SK-N-SH (cell line): ENCODE results near the gene ASCC1. TPM values are rescaled to one million over a fixed set of nuclear protein-coding genes. Genes with fewer than 3 reads are reported as not detected.

ENCODE experiments used
- CTCF ChIA-PET: fragments of 300-600, 350-600 bp; formaldehyde crosslinking; extraction: SDS; loops from one replicate; lab custom pipeline; 2021; lab: Yijun Ruan, JAX
- POLR2A ChIA-PET: fragments of 350-600 bp; sonication (Branson Sonifier 250); formaldehyde crosslinking; extraction: SDS; loops from one replicate; lab custom pipeline; 2020; ENCODE audit warnings: antibody characterized with exemption, inconsistent platforms; lab: Yijun Ruan, JAX
- DNase-seq: peaks from one replicate; pipeline ENCODE4 v3.0.0; 2012
- H2AFZ ChIP-seq: fragments of 200-600 bp; sonication (generic); 2 replicates; pipeline ENCODE4 v1.8.1; 2016; ENCODE audit warnings: antibody characterized with exemption, mild to moderate bottlenecking, low read depth
- H3F3A ChIP-seq: fragments of 200-600 bp; sonication (generic); replicated peaks from 2 replicates; pipeline ENCODE3; 2016; ENCODE audit warnings: antibody characterized with exemption, mild to moderate bottlenecking; ENCODE audit not compliant: insufficient read depth
- H3K27ac ChIP-seq, 2 experiments: fragments of 200-500 bp in 1 of 2; fragments of 200-600 bp in 1 of 2; sonication (Bioruptor generic) in 1 of 2; sonication (generic), shearing (Covaris generic) in 1 of 2; 2 replicates each; pipeline versions ENCODE4 v1.5.1 to v1.6.1; 2014 to 2016; ENCODE audit warnings: low read depth in 2 of 2, inconsistent platforms in 1 of 2, low read length in 1 of 2, mild to moderate bottlenecking in 1 of 2, mixed read lengths in 1 of 2
- H3K27me3 ChIP-seq: fragments of 200-600 bp; sonication (generic), shearing (Covaris generic); 2 replicates; pipeline ENCODE4 v1.6.1; 2016; ENCODE audit warnings: mixed run types; ENCODE audit not compliant: insufficient read depth
- H3K36me3 ChIP-seq, 2 experiments: fragments of 200-500 bp in 1 of 2; fragments of 200-600 bp in 1 of 2; sonication (Bioruptor generic) in 1 of 2; sonication (generic) in 1 of 2; replicated peaks in 1 of 2; 2 replicates each; pipeline versions ENCODE3 to v1.5.1; 2014 to 2016; ENCODE audit warnings: low read length in 1 of 2, mild to moderate bottlenecking in 1 of 2; ENCODE audit not compliant: insufficient read depth in 2 of 2, control insufficient read depth in 1 of 2
- H3K4me1 ChIP-seq, 2 experiments: fragments of 200-500 bp in 1 of 2; fragments of 200-600 bp in 1 of 2; sonication (Bioruptor generic) in 1 of 2; sonication (generic), shearing (Covaris generic) in 1 of 2; 2 replicates each; pipeline versions ENCODE4 v1.5.1 to v1.6.1; 2014 to 2016; ENCODE audit warnings: low read depth in 1 of 2, low read length in 1 of 2, mixed run types in 1 of 2; ENCODE audit not compliant: insufficient read depth in 2 of 2, control insufficient read depth in 1 of 2
- H3K4me2 ChIP-seq: fragments of 200-600 bp; sonication (generic), shearing (Covaris generic); 2 replicates; pipeline ENCODE4 v1.6.1; 2017; ENCODE audit warnings: mixed run types
- H3K4me3 ChIP-seq, 2 experiments: fragments of 200-500 bp in 1 of 2; fragments of 200-600 bp in 1 of 2; sonication (Bioruptor generic) in 1 of 2; sonication (generic), shearing (Covaris generic) in 1 of 2; 2 replicates each; pipeline versions ENCODE4 v1.5.1 to v1.8.1; 2014 to 2016; ENCODE audit warnings: low read depth in 2 of 2, inconsistent platforms in 1 of 2, low read length in 1 of 2, mild to moderate bottlenecking in 1 of 2, mixed read lengths in 1 of 2, moderate library complexity in 1 of 2
- H3K79me2 ChIP-seq: fragments of 200-600 bp; sonication (generic); 2 replicates; pipeline ENCODE4 v1.8.1; 2017; ENCODE audit warnings: mild to moderate bottlenecking; ENCODE audit not compliant: insufficient read depth
- H3K9ac ChIP-seq: fragments of 200-600 bp; sonication (generic); 2 replicates; pipeline ENCODE4 v1.6.1; 2017; ENCODE audit warnings: mixed run types
- H3K9me2 ChIP-seq: fragments of 200-600 bp; sonication (generic); 2 replicates; pipeline ENCODE4 v1.6.1; 2017; ENCODE audit warnings: mixed run types
- H3K9me3 ChIP-seq: fragments of 200-600 bp; sonication (generic); 2 replicates; pipeline ENCODE4 v1.6.1; 2017; ENCODE audit warnings: mixed run types, mild to moderate bottlenecking, moderate library complexity
- H4K20me1 ChIP-seq: fragments of 200-600 bp; sonication (generic); 2 replicates; pipeline ENCODE4 v1.6.1; 2017; ENCODE audit warnings: mild to moderate bottlenecking, mixed run types; ENCODE audit not compliant: insufficient read depth
- CHD2 ChIP-seq: fragments of 150-350 bp; IDR thresholded peaks from 2 replicates; pipeline ENCODE4 v1.6.1; 2018; ENCODE audit warnings: low read length; ENCODE audit not compliant: partially characterized antibody
- CTCF ChIP-seq: fragments of 200-600 bp; sonication (generic); IDR thresholded peaks from 2 replicates; pipeline ENCODE4 v1.6.1; 2017; ENCODE audit warnings: antibody characterized with exemption, mild to moderate bottlenecking, moderate library complexity
- EP300 ChIP-seq, 2 experiments: IDR thresholded peaks; 2 replicates each; pipeline versions ENCODE4 v1.4.0 to v1.6.1; 2012; ENCODE audit warnings: borderline replicate concordance in 1 of 2, low read depth in 1 of 2, low read length in 1 of 2
- EZH2phosphoT487 ChIP-seq: fragments of 200-600 bp; sonication (generic); IDR thresholded peaks from 2 replicates; pipeline ENCODE4 v1.6.1; 2017; ENCODE audit warnings: low read depth, mixed run types, mild to moderate bottlenecking, antibody characterized with exemption, moderate library complexity, borderline replicate concordance
- FOXJ3 ChIP-seq: sonication (generic); formaldehyde crosslinking; IDR thresholded peaks from 2 replicates; pipeline ENCODE4 v1.5.1; 2020; ENCODE audit warnings: mild to moderate bottlenecking, missing genetic modification reagents
- MEF2A ChIP-seq: IDR thresholded peaks from 2 replicates; pipeline ENCODE4 v1.4.0; 2012; ENCODE audit warnings: low read depth, borderline replicate concordance
- NRF1 ChIP-seq: IDR thresholded peaks from 2 replicates; pipeline ENCODE4 v1.6.1; 2012; ENCODE audit warnings: low read depth, mild to moderate bottlenecking, low read length
- PBX3 ChIP-seq: IDR thresholded peaks from 2 replicates; pipeline ENCODE4; 2012
- RFX5 ChIP-seq: IDR thresholded peaks from 2 replicates; pipeline ENCODE4 v1.6.1; 2012; ENCODE audit warnings: mild to moderate bottlenecking, improper control_type of control experiment, low read length
- RXRA ChIP-seq: IDR thresholded peaks from 2 replicates; pipeline ENCODE4 v1.4.0; 2012; ENCODE audit warnings: low read depth, mild to moderate bottlenecking, borderline replicate concordance
- SIN3A ChIP-seq: IDR thresholded peaks from 2 replicates; pipeline ENCODE4 v1.6.1; 2012; ENCODE audit warnings: low read depth, mild to moderate bottlenecking, low read length, moderate library complexity, borderline replicate concordance
- TAF1 ChIP-seq: IDR thresholded peaks from 2 replicates; pipeline ENCODE4 v1.6.1; 2012; ENCODE audit warnings: low read depth, mild to moderate bottlenecking, low read length, moderate library complexity, borderline replicate concordance
- TCF12 ChIP-seq: IDR thresholded peaks from 2 replicates; pipeline ENCODE4 v1.4.0; 2012
- YY1 ChIP-seq: IDR thresholded peaks from 2 replicates; pipeline ENCODE4 v1.4.0; 2012; ENCODE audit warnings: low read depth, mild to moderate bottlenecking
- WGBS: methylation state at CpG from one replicate; pipeline ENCODE4 v1.1.6; 2017; ENCODE audit warnings: low lambda C conversion rate; 5-methylcytosine and 5-hydroxymethylcytosine counted together
- polyA plus RNA-seq, 3 experiments: library from polyadenylated mRNA; depleted of rRNA; stranded (reverse); fragments of >200 nt; gene quantifications; 2 replicates each; pipeline ENCODE4 v1.2.3, GENCODE V29; 2012
- TF ChIP-seq, protein P1 (sequence below): fragments of 150-350 bp; IDR thresholded peaks from 2 replicates; pipeline ENCODE4 v1.6.1; 2016; ENCODE audit warnings: mild to moderate bottlenecking, low read depth, low read length

The ASCC1 gene
- polyA plus RNA-seq, 1 of the 3 experiments (the other 2 are of a cell fraction) = 15.0 TPM

DNA sequence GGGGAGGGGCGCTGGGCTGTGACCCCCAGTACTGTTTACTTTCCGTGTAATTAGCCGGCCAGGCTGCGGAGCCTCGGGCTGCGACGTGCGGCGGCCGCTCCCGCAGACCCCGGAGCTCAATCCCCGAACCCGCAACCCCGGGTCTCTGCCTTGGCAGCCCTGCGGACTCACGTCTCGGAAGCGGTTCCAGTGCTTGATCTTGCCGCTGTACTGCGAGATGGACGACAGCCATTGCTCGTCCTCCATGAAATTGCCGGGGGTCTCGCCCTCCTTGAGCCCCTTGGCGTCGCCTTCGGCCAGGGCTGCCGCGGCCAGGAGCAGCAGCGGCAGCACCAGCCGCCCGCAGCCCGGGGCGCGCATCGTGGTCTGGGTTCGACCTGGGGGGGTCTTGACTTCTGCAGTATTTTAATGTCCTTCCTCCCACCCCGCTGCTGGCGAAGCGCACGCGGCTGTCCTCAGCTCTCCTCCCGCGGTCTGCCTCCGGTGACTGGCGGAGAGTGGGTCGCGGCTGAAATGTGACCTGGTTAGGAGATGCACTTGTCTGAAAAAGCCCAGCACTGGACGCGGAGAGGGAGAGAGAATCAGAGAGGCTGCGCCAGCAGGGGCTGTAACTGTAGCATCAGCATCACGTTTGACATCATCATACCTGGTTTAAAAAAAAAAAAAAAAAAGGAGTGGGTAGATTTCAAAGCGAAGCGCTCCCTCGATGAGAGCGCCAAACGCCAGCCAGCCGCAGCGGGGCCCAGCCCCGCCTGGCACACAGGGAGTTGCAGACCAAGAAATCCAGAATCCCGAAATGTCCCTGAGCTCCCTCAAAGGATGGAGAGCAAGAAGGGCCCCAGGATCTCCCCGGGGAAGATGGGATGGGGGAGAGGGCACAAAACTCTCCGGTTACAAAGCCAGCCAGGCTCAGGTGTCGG lies 127.8 kb downstream of the ASCC1 start, which contains the start of gene SPOCK2:
Gene SPOCK2 (minus strand): TSS at position 583 of the 920 bp plus-strand sequence. CDS start 223 bp downstream, at position 360.
- Histone ChIP-seq H3K9ac (no peak within 1 kb of the TSS), H2AFZ (peak within 1 kb of the TSS; percentile 59; the same call in 1 of the 2 replicates), H3K9me3 (no peaks in the 10 kb centered on the region), H3F3A (no peaks in the 10 kb centered on the region), H4K20me1 (no peaks in the 10 kb centered on the region), H3K4me1 (peaks cover 0 to 8% of the 10 kb centered on the region in 2 experiments; a peak in 1 of 4 replicates), H3K4me2 (peak within 1 kb of the TSS; percentile 79), H3K36me3 (no peaks in the 10 kb centered on the region), H3K27ac (no peak within 1 kb of the TSS), H3K27me3 (peaks cover 10% of the 10 kb centered on the region; the same call in 1 of the 2 replicates), H3K79me2 (no peaks in the 10 kb centered on the region), H3K9me2 (no peaks in the 10 kb centered on the region), H3K4me3 (peak within 1 kb of the TSS; percentile 12 to 39; a peak in 2 of 4 replicates)
- TF ChIP-seq FOXJ3 (CRISPR knock-in tag) (no peak), TAF1 (no peak), CHD2 (no peak), PBX3 (no peak), RFX5 (no peak), RXRA (no peak), MEF2A (no peak), CTCF (no peak), EP300 (IDR thresholded peaks at IDR 0.05; ENCODE audit: borderline replicate concordance in 1 of 2, low read depth in 1 of 2, low read length in 1 of 2) (no peak), TCF12 (no peak), SIN3A (no peak), NRF1 (no peak), YY1 (no peak), EZH2phosphoT487 (no peak)
- TF ChIP-seq, protein P1, sequence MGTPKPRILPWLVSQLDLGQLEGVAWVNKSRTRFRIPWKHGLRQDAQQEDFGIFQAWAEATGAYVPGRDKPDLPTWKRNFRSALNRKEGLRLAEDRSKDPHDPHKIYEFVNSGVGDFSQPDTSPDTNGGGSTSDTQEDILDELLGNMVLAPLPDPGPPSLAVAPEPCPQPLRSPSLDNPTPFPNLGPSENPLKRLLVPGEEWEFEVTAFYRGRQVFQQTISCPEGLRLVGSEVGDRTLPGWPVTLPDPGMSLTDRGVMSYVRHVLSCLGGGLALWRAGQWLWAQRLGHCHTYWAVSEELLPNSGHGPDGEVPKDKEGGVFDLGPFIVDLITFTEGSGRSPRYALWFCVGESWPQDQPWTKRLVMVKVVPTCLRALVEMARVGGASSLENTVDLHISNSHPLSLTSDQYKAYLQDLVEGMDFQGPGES = no peak
- 36% methylated on average over 50 of the region's 65 CpGs for WGBS
- ChIA-PET POLR2A (interaction anchor here (0.5 to 1.0 kb wide), 2 partner anchors 20 to 184 kb away, joined by 3 read pairs; no protein-coding TSS in a partner anchor), CTCF (interaction anchor here (0.6 to 1.8 kb wide), 5 partner anchors 16 to 191 kb away, joined by 3 to 5 read pairs (median 3); no protein-coding TSS in a partner anchor)
- peak; percentile 79 for DNase-seq
